Activated naive CD8-positive, alpha-beta T cell treated with anti-CD3 and anti-CD28 coated beads for 36 hours (primary cell): ENCODE results near the gene IQCF5. TPM values are rescaled to one million over a fixed set of nuclear protein-coding genes. Genes with fewer than 3 reads are reported as not detected.

ENCODE experiments used
- DNase-seq: peaks from one replicate; pipeline ENCODE4 v3.0.0; 2021
- H3K27ac Mint-ChIP-seq: one replicate; pipeline ENCODE4 v1.8.0; 2022; ENCODE audit warnings: mild to moderate bottlenecking, moderate library complexity, mixed read lengths
- H3K27me3 Mint-ChIP-seq: one replicate; pipeline ENCODE4 v1.8.0; 2022; ENCODE audit warnings: mild to moderate bottlenecking, mixed read lengths
- H3K36me3 Mint-ChIP-seq: one replicate; pipeline ENCODE4 v1.8.0; 2021; ENCODE audit warnings: mild to moderate bottlenecking, mixed read lengths
- H3K4me1 Mint-ChIP-seq: one replicate; pipeline ENCODE4 v1.8.0; 2021; ENCODE audit warnings: mixed read lengths
- H3K4me3 Mint-ChIP-seq: one replicate; pipeline ENCODE4 v1.8.0; 2022; ENCODE audit warnings: mild to moderate bottlenecking, moderate library complexity, mixed read lengths
- H3K9me3 Mint-ChIP-seq: one replicate; pipeline ENCODE4 v1.8.0; 2022; ENCODE audit warnings: mixed read lengths
- total RNA-seq, 2 experiments: library from RNA; stranded (reverse); gene quantifications; one replicate each; pipeline ENCODE4 v1.2.3, GENCODE V29; 2021

The IQCF5 gene
- total RNA-seq, 2 experiments from 2014 or later, result not detected

- no peak for DNase-seq
- peaks cover 3% of the 10 kb centered on the region for H3K4me1 Mint-ChIP-seq
- H3K27ac Mint-ChIP-seq, result no peak overlapping the region
- peaks cover 4% of the 10 kb centered on the region for H3K36me3 Mint-ChIP-seq
- peaks cover 2% of the 10 kb centered on the region for H3K27me3 Mint-ChIP-seq
- peaks cover 8% of the 10 kb centered on the region for H3K9me3 Mint-ChIP-seq
- H3K4me3 Mint-ChIP-seq, result no peak overlapping the region
These were observed 47.1 kb downstream of the IQCF5 start for GRCh38 chr3:51828297-51828696.

Other genes starting within 250 kb of the IQCF5 start
- gene TEX264, start 204.3 kb downstream of the IQCF5 start, total RNA-seq, result 10 to 100 TPM; 37.1 to 39.5 TPM
- gene GRM2, start 168.5 kb downstream of the IQCF5 start, total RNA-seq, result under 1 TPM; 0.37 to 0.46 TPM
- not detected for gene IQCF6, start 96.4 kb downstream of the IQCF5 start, total RNA-seq
- gene IQCF2, start 14.0 kb downstream of the IQCF5 start, total RNA-seq, result not detected
- not detected for gene IQCF1, start 27.8 kb upstream of the IQCF5 start, total RNA-seq
- 10 to 100 TPM; 74.0 to 83.0 TPM for gene RRP9, start 66.3 kb upstream of the IQCF5 start, total RNA-seq
- gene PARP3, start 66.8 kb upstream of the IQCF5 start, total RNA-seq, result 10 to 100 TPM; 13.9 to 15.6 TPM
- gene GPR62, start 79.8 kb upstream of the IQCF5 start, total RNA-seq, result not detected
- 1 to 10 TPM; 4.5 to 5.6 TPM for gene PCBP4, start 91.9 kb upstream of the IQCF5 start, total RNA-seq
- gene ABHD14B, start 98.4 kb upstream of the IQCF5 start, total RNA-seq, result 10 to 100 TPM; 58.7 to 59.6 TPM
- 10 to 100 TPM; 10.2 to 12.9 TPM for gene ABHD14A, start 99.5 kb upstream of the IQCF5 start, total RNA-seq
- gene ACY1, start 107.9 kb upstream of the IQCF5 start, total RNA-seq, result 10 to 100 TPM; 74.7 to 75.5 TPM
- 1,000 to 10,000 TPM; 1,575 to 1,589 TPM for gene RPL29, start 120.3 kb upstream of the IQCF5 start, total RNA-seq
- gene DUSP7, start 181.0 kb upstream of the IQCF5 start, total RNA-seq, result 10 to 100 TPM; 21.7 to 22.0 TPM